ENCODE measurements around the gene SNRNP40.

SNRNP40 gene

DNA sequence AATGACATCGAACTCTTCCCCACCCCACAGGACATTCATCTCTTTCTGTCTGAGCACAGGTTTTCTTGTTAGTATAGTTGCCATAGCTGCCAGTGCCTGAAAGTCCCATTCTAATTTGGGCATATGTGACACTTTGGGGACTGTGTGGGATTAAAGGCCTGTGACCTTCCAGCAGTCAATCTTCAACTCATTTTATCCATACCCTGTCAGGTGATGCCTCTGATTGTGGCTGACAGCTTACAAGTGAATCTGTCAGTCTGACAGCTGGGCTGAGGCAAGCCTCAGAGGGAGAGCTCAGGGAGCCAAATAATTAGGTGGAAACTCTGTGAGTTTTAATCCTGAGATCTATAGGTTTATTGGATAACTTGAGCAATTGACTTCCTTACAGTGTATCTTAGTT is 29.9 kb upstream of the SNRNP40 start:
- no peak for TF ChIP-seq ZFX (IDR thresholded peaks at IDR 0.05; ENCODE audit: borderline replicate concordance)
- TF ChIP-seq CTCF (IDR thresholded peaks at IDR 0.05): no peak
- no peak overlapping the region for H3K27ac ChIP-seq

GRCh38 chr1:31324992-31325391 is 28.4 kb upstream of the SNRNP40 start:
- H3K27ac ChIP-seq: no peak overlapping the region
- TF ChIP-seq ZFX (IDR thresholded peaks at IDR 0.05; ENCODE audit: borderline replicate concordance): no peak
- TF ChIP-seq CTCF (IDR thresholded peaks at IDR 0.05): no peak

DNA sequence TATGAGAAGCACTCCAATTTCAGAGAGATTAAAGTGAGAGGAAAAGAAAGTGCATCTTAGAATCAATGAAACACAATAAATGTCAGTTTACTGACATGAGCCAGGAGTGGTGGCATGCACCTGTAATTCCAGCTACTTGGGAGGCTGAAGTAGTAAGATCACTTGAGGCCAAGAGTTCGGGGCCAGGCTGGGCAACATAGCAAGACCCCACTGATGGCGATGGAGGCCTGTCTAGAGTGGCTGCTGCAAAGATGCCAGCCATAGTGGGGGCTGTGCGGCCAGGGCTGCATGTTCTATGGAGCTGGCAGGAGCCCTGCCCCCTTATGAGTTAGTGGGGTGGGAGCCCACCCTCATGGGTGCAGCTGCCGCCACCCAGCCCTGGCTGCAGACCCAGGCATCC is 27.5 kb upstream of the SNRNP40 start:
- TF ChIP-seq ZFX (IDR thresholded peaks at IDR 0.05; ENCODE audit: borderline replicate concordance) (no peak), CTCF (IDR thresholded peaks at IDR 0.05) (no peak)
- no peak overlapping the region for H3K27ac ChIP-seq

GRCh38 chr1:31318146-31318545 is 21.6 kb upstream of the SNRNP40 start:
- no peak for TF ChIP-seq CTCF (IDR thresholded peaks at IDR 0.05)
- no peak for TF ChIP-seq ZFX (IDR thresholded peaks at IDR 0.05; ENCODE audit: borderline replicate concordance)
- no peak overlapping the region for H3K27ac ChIP-seq

- no peak overlapping the region for H3K27ac ChIP-seq
- TF ChIP-seq ZFX (IDR thresholded peaks at IDR 0.05; ENCODE audit: borderline replicate concordance) (no peak), CTCF (IDR thresholded peaks at IDR 0.05) (no peak)
Observed at GRCh38 chr1:31315902-31316301, 19.3 kb upstream of the SNRNP40 start.

DNA sequence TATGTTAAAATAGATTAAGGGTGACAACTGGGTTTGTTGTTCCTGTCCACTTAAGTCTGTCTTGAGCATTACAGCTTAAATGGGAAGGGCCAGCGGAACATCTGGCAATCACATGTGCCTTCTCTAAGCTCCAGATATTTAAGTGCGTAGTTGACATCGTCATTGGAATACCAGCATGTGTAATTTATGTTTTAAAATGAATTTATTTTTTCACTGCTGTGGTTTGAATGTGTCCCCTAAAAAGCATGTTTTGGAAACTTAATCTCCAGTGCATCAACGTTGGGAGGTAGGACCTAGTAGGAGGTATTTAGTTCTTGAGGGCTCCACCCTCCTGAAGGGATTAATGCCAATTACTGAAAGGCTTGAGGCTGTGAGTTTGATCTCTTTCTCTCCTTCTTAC is 13.6 kb upstream of the SNRNP40 start:
- H3K27ac ChIP-seq: no peak overlapping the region
- no peak for TF ChIP-seq ZFX (IDR thresholded peaks at IDR 0.05; ENCODE audit: borderline replicate concordance)

GRCh38 chr1:31308036-31308435 is 11.4 kb upstream of the SNRNP40 start:
- H3K27ac ChIP-seq: no peak overlapping the region
- TF ChIP-seq ZFX (IDR thresholded peaks at IDR 0.05; ENCODE audit: borderline replicate concordance) (no peak), CTCF (IDR thresholded peaks at IDR 0.05) (no peak)

DNA sequence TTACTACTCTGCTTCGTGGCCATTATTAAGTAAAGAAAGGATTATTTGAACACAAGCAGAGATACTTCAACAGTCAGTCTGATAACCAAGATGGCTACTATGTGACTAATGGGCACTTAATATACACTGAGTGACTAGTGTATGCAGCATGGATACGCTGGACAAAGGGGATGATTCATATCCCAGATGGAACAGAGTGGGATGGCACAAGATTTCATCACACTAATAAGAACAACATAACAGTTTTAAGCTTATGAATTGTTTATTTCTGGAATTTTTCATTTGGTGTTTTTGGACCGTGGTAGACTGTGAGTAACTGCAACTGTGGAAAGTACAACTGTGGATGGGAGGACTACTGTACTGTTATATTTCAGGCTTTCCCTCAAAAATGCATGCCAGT is 9.7 kb upstream of the SNRNP40 start:
- TF ChIP-seq ZFX (IDR thresholded peaks at IDR 0.05; ENCODE audit: borderline replicate concordance) (no peak), CTCF (IDR thresholded peaks at IDR 0.05) (no peak)
- H3K27ac ChIP-seq: no peak overlapping the region

Data from 22Rv1 (cell line).